A549 (cell line): Measurements from ENCODE around the gene VAPA. TPM values are rescaled to one million over a fixed set of nuclear protein-coding genes. Genes with fewer than 3 reads are reported as not detected.

Experiments used
- ATAC-seq, 2 experiments: fragments of 200-7000 bp in 1 of 2; fragments of >200 bp in 1 of 2; cut with Nextera tagmentation in 1 of 2; cut with Tn5 transposase in 1 of 2; 3 replicates each; pipeline versions ENCODE4 v1.8.0 to v1.9.1; 2018 to 2020; ENCODE audit warnings: mild to moderate bottlenecking in 1 of 2, moderate library complexity in 1 of 2
- CTCF ChIA-PET: fragments of 300-600 bp; sonication (Branson Sonifier 250); formaldehyde crosslinking; extraction: SDS; loops from one replicate; lab custom pipeline; 2021; ENCODE audit warnings: antibody characterized with exemption, inconsistent platforms; lab: Yijun Ruan, JAX
- POLR2A ChIA-PET: fragments of 350-600 bp; formaldehyde crosslinking; extraction: SDS; loops from one replicate; lab custom pipeline; 2021; ENCODE audit warnings: antibody characterized with exemption, inconsistent platforms; lab: Yijun Ruan, JAX
- DNase-seq, 2 experiments: peaks; one replicate each; pipeline versions ENCODE4 v3.0.0 to v3.0.0-alpha.2; 2011 to 2016; ENCODE audit warnings: low read depth in 1 of 2, low spot score in 1 of 2
- FAIRE-seq: peaks from 2 replicates; lab custom pipeline; 2011; peaks lifted over from hg19 to GRCh38; lab: Jason Lieb, UNC
- H3K27ac ChIP-seq, 2 experiments: fragments of >200 bp; sonication (Bioruptor Twin); formaldehyde crosslinking; 3 replicates each; pipeline ENCODE4 v1.5.1; 2016 to 2017
- H3K4me1 ChIP-seq: fragments of >200 bp; sonication (Bioruptor Twin); formaldehyde crosslinking; 3 replicates; pipeline ENCODE4 v1.6.1; 2016
- H3K4me2 ChIP-seq: fragments of >200 bp; sonication (Bioruptor Twin); formaldehyde crosslinking; 3 replicates; pipeline ENCODE4 v1.6.1; 2016
- H3K4me3 ChIP-seq: fragments of >200 bp; sonication (Bioruptor Twin); formaldehyde crosslinking; 3 replicates; pipeline ENCODE4 v1.5.1; 2016
- H3K9me3 ChIP-seq: fragments of >200 bp; sonication (Bioruptor Twin); formaldehyde crosslinking; 3 replicates; pipeline ENCODE4 v1.6.1; 2016
- CBX2 ChIP-seq: fragments of 200-600 bp; sonication (generic); IDR thresholded peaks from 2 replicates; pipeline ENCODE4 v1.6.1; 2016; ENCODE audit warnings: low read depth, mild to moderate bottlenecking, borderline replicate concordance
- CBX8 ChIP-seq: fragments of 200-600 bp; sonication (generic); IDR thresholded peaks from 2 replicates; pipeline ENCODE4 v1.6.1; 2016
- EHF ChIP-seq: fragments of 250-450 bp; sonication (Bioruptor Pico); IDR thresholded peaks from 2 replicates; pipeline ENCODE4 v1.5.0; 2020; ENCODE audit warnings: mild to moderate bottlenecking
- ESRRA ChIP-seq: fragments of 150-350 bp; IDR thresholded peaks from 2 replicates; pipeline ENCODE4 v1.6.1; 2014; ENCODE audit warnings: mild to moderate bottlenecking, low read length, borderline replicate concordance
- HDAC2 ChIP-seq: fragments of 200-600 bp; sonication (generic); IDR thresholded peaks from 2 replicates; pipeline ENCODE4 v1.6.1; 2016
- HOXB5 ChIP-seq: fragments of 250-450 bp; sonication (Bioruptor Pico); IDR thresholded peaks from 2 replicates; pipeline ENCODE4 v1.5.0; 2020; ENCODE audit warnings: mild to moderate bottlenecking, moderate library complexity
- JUN ChIP-seq, 2 experiments: fragments of >200 bp; sonication (Bioruptor Twin); formaldehyde crosslinking; IDR thresholded peaks; 2 replicates in 1 of 2; 3 replicates in 1 of 2; pipeline ENCODE4 v1.6.1; 2016 to 2017
- KDM1A ChIP-seq: fragments of 200-600 bp; sonication (generic); IDR thresholded peaks from 2 replicates; pipeline ENCODE4 v1.6.1; 2016; ENCODE audit warnings: low read depth, mild to moderate bottlenecking
- KDM5A ChIP-seq: fragments of 200-600 bp; sonication (generic); IDR thresholded peaks from 2 replicates; pipeline ENCODE4 v1.6.1; 2016; ENCODE audit warnings: antibody characterized with exemption, mild to moderate bottlenecking
- MAZ ChIP-seq: fragments of 150-350 bp; IDR thresholded peaks from 2 replicates; pipeline ENCODE4 v1.6.1; 2014; ENCODE audit warnings: antibody characterized with exemption, low read depth, low read length, borderline replicate concordance
- NR3C1 ChIP-seq: fragments of >200 bp; sonication (Bioruptor Twin); formaldehyde crosslinking; IDR thresholded peaks from 3 replicates; pipeline ENCODE4 v1.6.1; 2017
- PHF8 ChIP-seq: fragments of 200-600 bp; sonication (generic); IDR thresholded peaks from 2 replicates; pipeline ENCODE4 v1.6.1; 2016; ENCODE audit warnings: low read depth, mild to moderate bottlenecking, antibody characterized with exemption, moderate library complexity, borderline replicate concordance
- RAD21 ChIP-seq, 2 experiments: fragments of >200 bp in 1 of 2; sonication (Bioruptor Twin) in 1 of 2; formaldehyde crosslinking in 1 of 2; IDR thresholded peaks in 1 of 2; conservative IDR thresholded peaks in 1 of 2; 2 replicates in 1 of 2; 3 replicates in 1 of 2; pipeline ENCODE4 v1.6.1; 2012 to 2018; ENCODE audit warnings: inconsistent platforms in 1 of 2
- SMC3 ChIP-seq: fragments of >200 bp; sonication (Bioruptor Twin); formaldehyde crosslinking; IDR thresholded peaks from 3 replicates; pipeline ENCODE4 v1.6.1; 2018; ENCODE audit warnings: inconsistent platforms
- SREBF2 ChIP-seq: fragments of 450-650 bp; IDR thresholded peaks from 2 replicates; pipeline ENCODE4 v1.6.1; 2014; ENCODE audit warnings: mild to moderate bottlenecking, moderate library complexity
- ZC3H11A ChIP-seq: fragments of 450-650 bp; IDR thresholded peaks from 2 replicates; pipeline ENCODE4 v1.6.1; 2014; ENCODE audit warnings: antibody characterized with exemption, mild to moderate bottlenecking
- ZNF302 ChIP-seq: fragments of 250-450 bp; sonication (Bioruptor Pico); IDR thresholded peaks from 2 replicates; pipeline ENCODE4 v1.9.0; 2021; ENCODE audit warnings: inconsistent platforms, mild to moderate bottlenecking, moderate library complexity
- ZSCAN20 ChIP-seq: fragments of 250-450 bp; sonication (Bioruptor Pico); IDR thresholded peaks from 2 replicates; pipeline ENCODE4 v1.8.0; 2022; ENCODE audit warnings: mild to moderate bottlenecking, moderate library complexity
- WGBS: methylation state at CpG from one replicate; pipeline ENCODE4 v1.1.6; 2017; ENCODE audit errors: missing lambda C conversion rate; 5-methylcytosine and 5-hydroxymethylcytosine counted together
- polyA plus RNA-seq, 4 experiments: library from polyadenylated mRNA; depleted of rRNA in 3 of 4; stranded (reverse); fragments of >200 nt; fragmentation: RNase III in 1 of 4; extraction: RNeasy Plus Mini Kit Qiagen cat#74134 plus additional on column Dnase treatment in 1 of 4; gene quantifications; 2 replicates in 3 of 4; 3 replicates in 1 of 4; pipeline ENCODE4 v1.2.3, GENCODE V29; 2011 to 2017
- TF ChIP-seq, protein P1 (sequence below): fragments of 150-350 bp; IDR thresholded peaks from 2 replicates; pipeline ENCODE4 v1.6.1; 2014; ENCODE audit warnings: low read depth, mild to moderate bottlenecking, low read length
- TF ChIP-seq, protein P2 (sequence below): IDR thresholded peaks from 2 replicates; pipeline ENCODE4 v1.6.1; 2012; ENCODE audit warnings: low read depth, borderline replicate concordance
- TF ChIP-seq, protein P3 (sequence below): fragments of >200 bp; sonication (Bioruptor Twin); formaldehyde crosslinking; IDR thresholded peaks from 3 replicates; pipeline ENCODE4 v1.5.1; 2016
- TF ChIP-seq, protein P4 (sequence below): IDR thresholded peaks from 2 replicates; pipeline ENCODE4 v1.6.1; 2012
- TF ChIP-seq, protein P5 (sequence below): IDR thresholded peaks from 2 replicates; pipeline ENCODE4 v1.6.1; 2012
- TF ChIP-seq, protein P6 (sequence below): fragments of 250-450 bp; sonication (Bioruptor Pico); IDR thresholded peaks from 2 replicates; pipeline ENCODE4 v1.5.0; 2021; ENCODE audit warnings: mild to moderate bottlenecking, moderate library complexity, borderline replicate concordance
- TF ChIP-seq, protein P7 (sequence below): fragments of 250-450 bp; sonication (Bioruptor Pico); IDR thresholded peaks from 2 replicates; pipeline ENCODE4 v1.5.0; 2020; ENCODE audit warnings: low read depth, mild to moderate bottlenecking, moderate library complexity

Gene VAPA
- polyA plus RNA-seq, 2 of the 4 experiments (the other 2 are of a cell fraction): 161 to 391 TPM

DNA sequence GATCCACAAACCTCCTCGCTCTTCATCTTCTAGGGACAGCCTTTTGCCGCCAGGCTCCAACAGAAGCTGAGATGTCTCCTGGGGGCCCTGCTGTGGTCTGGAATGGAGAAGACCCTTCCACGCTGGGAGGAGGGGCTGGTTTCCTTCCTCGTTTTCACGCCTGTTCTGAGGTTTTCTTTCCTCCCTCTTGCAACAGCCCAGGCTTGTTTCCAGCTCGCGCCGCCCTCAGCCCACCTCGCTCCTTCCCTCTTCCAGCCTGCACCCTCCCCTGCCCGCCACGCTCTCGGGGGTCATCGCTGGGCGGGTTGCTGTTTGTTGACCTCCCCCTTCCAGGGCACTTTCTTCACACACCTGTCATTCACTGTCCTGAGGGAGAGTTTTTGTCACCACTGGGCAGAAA, 55.4 kb downstream of the VAPA start:
- TF ChIP-seq ZC3H11A (no peak), MAZ (no peak), NR3C1 (no peak), CBX8 (no peak), CBX2 (no peak), HOXB5 (CRISPR knock-in tag) (no peak), SREBF2 (no peak)
- TF ChIP-seq, protein P1, sequence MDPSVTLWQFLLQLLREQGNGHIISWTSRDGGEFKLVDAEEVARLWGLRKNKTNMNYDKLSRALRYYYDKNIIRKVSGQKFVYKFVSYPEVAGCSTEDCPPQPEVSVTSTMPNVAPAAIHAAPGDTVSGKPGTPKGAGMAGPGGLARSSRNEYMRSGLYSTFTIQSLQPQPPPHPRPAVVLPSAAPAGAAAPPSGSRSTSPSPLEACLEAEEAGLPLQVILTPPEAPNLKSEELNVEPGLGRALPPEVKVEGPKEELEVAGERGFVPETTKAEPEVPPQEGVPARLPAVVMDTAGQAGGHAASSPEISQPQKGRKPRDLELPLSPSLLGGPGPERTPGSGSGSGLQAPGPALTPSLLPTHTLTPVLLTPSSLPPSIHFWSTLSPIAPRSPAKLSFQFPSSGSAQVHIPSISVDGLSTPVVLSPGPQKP: no peak
- TF ChIP-seq, protein P2, sequence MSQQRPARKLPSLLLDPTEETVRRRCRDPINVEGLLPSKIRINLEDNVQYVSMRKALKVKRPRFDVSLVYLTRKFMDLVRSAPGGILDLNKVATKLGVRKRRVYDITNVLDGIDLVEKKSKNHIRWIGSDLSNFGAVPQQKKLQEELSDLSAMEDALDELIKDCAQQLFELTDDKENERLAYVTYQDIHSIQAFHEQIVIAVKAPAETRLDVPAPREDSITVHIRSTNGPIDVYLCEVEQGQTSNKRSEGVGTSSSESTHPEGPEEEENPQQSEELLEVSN: no peak
- TF ChIP-seq, all 56 proteins: peak for 0
- Histone ChIP-seq H3K9me3 (no peaks in the 10 kb centered on the region), H3K4me1 (no peaks in the 10 kb centered on the region), H3K4me3 (no peak overlapping the region), H3K27ac (no peak overlapping the region), H3K4me2 (no peak overlapping the region)
- ATAC-seq: no peak
- no peak for DNase-seq
- no peak for FAIRE-seq
- ChIA-PET POLR2A (no interaction called here), CTCF (interaction anchor here (0.7 to 8.8 kb wide), 2 partner anchors 388 to 548 kb away, joined by 3 to 116 read pairs; no protein-coding TSS in a partner anchor)
- WGBS: 83% methylated on average over 14 of the region's 14 CpGs

DNA sequence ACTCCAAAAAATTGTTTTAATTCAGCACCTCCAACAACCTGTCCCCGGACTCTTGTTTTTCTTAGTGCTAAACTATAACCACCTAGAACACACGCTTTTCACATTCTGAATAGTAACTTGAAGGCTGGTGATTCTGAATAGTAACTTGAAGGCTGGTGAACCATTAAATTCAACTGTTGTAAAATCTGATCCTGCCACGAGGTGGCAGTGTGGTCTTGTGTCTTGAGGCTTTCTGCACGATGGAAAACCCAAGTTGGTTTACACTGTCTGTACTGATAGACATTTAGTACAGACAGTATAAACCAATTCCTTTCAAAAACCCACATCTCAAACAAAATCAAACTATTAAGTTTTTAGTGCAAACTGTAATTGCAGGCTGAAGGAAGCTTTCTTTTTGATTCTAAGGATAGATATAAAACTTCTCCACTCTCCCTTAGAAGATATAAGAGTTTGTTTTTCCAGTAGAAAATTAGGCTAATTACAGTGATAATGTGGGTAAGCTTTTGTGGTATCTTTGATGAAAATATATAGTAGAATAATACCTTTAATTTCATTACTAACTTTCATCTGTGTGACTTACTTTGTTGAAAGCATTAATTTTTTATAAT, 57.6 kb downstream of the VAPA start:
- Histone ChIP-seq H3K4me1 (no peaks in the 10 kb centered on the region), H3K4me2 (no peak overlapping the region), H3K9me3 (peaks cover 5% of the 10 kb centered on the region; the same call in 2 of the 3 replicates), H3K27ac (no peak overlapping the region), H3K4me3 (no peak overlapping the region)
- no peak for FAIRE-seq
- CTCF ChIA-PET: interaction anchor here (0.6 to 8.8 kb wide), 23 partner anchors 9 to 1186 kb away, joined by 3 to 116 read pairs (median 3); no protein-coding TSS in a partner anchor
- ATAC-seq: peak; percentile 58 to 73; a peak in 3 of 6 replicates
- POLR2A ChIA-PET: interaction anchor here (0.6 kb wide), 1 partner anchor 879 kb away, joined by 8 read pairs; no protein-coding TSS in a partner anchor
- no peak for TF ChIP-seq PHF8
- TF ChIP-seq, protein P3, sequence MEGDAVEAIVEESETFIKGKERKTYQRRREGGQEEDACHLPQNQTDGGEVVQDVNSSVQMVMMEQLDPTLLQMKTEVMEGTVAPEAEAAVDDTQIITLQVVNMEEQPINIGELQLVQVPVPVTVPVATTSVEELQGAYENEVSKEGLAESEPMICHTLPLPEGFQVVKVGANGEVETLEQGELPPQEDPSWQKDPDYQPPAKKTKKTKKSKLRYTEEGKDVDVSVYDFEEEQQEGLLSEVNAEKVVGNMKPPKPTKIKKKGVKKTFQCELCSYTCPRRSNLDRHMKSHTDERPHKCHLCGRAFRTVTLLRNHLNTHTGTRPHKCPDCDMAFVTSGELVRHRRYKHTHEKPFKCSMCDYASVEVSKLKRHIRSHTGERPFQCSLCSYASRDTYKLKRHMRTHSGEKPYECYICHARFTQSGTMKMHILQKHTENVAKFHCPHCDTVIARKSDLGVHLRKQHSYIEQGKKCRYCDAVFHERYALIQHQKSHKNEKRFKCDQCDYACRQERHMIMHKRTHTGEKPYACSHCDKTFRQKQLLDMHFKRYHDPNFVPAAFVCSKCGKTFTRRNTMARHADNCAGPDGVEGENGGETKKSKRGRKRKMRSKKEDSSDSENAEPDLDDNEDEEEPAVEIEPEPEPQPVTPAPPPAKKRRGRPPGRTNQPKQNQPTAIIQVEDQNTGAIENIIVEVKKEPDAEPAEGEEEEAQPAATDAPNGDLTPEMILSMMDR: peak; percentile 81
- TF ChIP-seq SMC3: peak; percentile 89
- TF ChIP-seq HOXB5 (CRISPR knock-in tag): no peak
- TF ChIP-seq, protein P4, sequence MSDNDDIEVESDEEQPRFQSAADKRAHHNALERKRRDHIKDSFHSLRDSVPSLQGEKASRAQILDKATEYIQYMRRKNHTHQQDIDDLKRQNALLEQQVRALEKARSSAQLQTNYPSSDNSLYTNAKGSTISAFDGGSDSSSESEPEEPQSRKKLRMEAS: no peak
- no peak for TF ChIP-seq ZSCAN20 (CRISPR knock-in tag)
- TF ChIP-seq RAD21 (conservative IDR thresholded peaks at IDR 0.05 in 1 of 2, IDR thresholded peaks at IDR 0.05 in 1 of 2): peak; percentile 88 to 91
- no peak for TF ChIP-seq ESRRA
- peak; percentile 29 to 72 for DNase-seq
- 4% methylated on average over 4 of the region's 4 CpGs for WGBS

DNA sequence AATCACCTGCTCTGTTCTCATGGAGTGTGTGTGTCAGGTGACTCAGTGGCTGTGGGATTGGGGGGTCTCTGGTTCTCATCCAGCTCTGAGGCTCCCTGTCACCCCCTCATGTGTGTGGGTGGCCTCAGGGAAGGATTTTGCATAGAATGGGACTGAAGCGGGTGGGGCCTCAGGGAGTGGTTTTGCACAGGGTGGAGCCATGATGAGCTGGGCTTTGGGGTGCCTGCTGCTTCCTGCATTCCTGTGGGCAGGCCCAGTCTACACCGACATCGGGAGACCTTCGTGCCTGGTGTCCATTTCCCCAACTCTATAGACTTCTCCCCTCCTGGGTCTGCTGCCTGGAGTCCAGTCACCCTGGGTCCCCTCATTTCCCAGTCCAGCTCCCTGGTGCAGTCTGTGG, 59.7 kb downstream of the VAPA start:
- TF ChIP-seq, protein P5, sequence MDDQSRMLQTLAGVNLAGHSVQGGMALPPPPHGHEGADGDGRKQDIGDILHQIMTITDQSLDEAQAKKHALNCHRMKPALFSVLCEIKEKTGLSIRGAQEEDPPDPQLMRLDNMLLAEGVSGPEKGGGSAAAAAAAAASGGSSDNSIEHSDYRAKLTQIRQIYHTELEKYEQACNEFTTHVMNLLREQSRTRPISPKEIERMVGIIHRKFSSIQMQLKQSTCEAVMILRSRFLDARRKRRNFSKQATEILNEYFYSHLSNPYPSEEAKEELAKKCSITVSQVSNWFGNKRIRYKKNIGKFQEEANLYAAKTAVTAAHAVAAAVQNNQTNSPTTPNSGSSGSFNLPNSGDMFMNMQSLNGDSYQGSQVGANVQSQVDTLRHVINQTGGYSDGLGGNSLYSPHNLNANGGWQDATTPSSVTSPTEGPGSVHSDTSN: no peak
- TF ChIP-seq JUN (IDR thresholded peaks at IDR 0.05) (no peak), HDAC2 (no peak), EHF (CRISPR knock-in tag) (no peak), KDM5A (no peak), HOXB5 (CRISPR knock-in tag) (no peak), RAD21 (conservative IDR thresholded peaks at IDR 0.05 in 1 of 2, IDR thresholded peaks at IDR 0.05 in 1 of 2) (no peak), ZNF302 (CRISPR knock-in tag) (no peak), KDM1A (no peak)
- TF ChIP-seq, protein P6, sequence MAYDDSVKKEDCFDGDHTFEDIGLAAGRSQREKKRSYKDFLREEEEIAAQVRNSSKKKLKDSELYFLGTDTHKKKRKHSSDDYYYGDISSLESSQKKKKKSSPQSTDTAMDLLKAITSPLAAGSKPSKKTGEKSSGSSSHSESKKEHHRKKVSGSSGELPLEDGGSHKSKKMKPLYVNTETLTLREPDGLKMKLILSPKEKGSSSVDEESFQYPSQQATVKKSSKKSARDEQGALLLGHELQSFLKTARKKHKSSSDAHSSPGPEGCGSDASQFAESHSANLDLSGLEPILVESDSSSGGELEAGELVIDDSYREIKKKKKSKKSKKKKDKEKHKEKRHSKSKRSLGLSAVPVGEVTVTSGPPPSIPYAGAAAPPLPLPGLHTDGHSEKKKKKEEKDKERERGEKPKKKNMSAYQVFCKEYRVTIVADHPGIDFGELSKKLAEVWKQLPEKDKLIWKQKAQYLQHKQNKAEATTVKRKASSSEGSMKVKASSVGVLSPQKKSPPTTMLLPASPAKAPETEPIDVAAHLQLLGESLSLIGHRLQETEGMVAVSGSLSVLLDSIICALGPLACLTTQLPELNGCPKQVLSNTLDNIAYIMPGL (CRISPR knock-in tag): no peak
- TF ChIP-seq, protein P7, sequence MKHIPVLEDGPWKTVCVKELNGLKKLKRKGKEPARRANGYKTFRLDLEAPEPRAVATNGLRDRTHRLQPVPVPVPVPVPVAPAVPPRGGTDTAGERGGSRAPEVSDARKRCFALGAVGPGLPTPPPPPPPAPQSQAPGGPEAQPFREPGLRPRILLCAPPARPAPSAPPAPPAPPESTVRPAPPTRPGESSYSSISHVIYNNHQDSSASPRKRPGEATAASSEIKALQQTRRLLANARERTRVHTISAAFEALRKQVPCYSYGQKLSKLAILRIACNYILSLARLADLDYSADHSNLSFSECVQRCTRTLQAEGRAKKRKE: no peak
- 83% methylated on average over 4 of the region's 4 CpGs for WGBS
- Histone ChIP-seq H3K27ac (no peak overlapping the region), H3K9me3 (peaks cover 5% of the 10 kb centered on the region; the same call in 2 of the 3 replicates), H3K4me2 (no peak overlapping the region), H3K4me1 (no peaks in the 10 kb centered on the region), H3K4me3 (no peak overlapping the region)
- no peak for ATAC-seq
- ChIA-PET CTCF (interaction anchor here (3.7 to 8.8 kb wide), 2 partner anchors 11 to 544 kb away, joined by 19 to 116 read pairs; no protein-coding TSS in a partner anchor), POLR2A (no interaction called here)
- FAIRE-seq: no peak
- no peak for DNase-seq
